Measurements from ENCODE around the gene SAMD1. TPM values are rescaled to one million over a fixed set of nuclear protein-coding genes. Genes with fewer than 3 reads are reported as not detected.

The SAMD1 gene
- total RNA-seq, 1 donor from 2014 or later: 41.7 TPM

GRCh38 chr19:14056069-14056666 lies 34.4 kb downstream of the SAMD1 start:
- Mint-ChIP-seq H3K36me3 (ENCODE audit: low read depth, unreplicated experiment) (peaks cover 4% of the 10 kb centered on the region), H3K4me1 (ENCODE audit: low read depth, unreplicated experiment) (no peaks in the 10 kb centered on the region), H3K4me3 (ENCODE audit: unreplicated experiment) (no peak overlapping the region), H3K9me3 (ENCODE audit: unreplicated experiment) (peaks cover 1% of the 10 kb centered on the region), H3K27ac (ENCODE audit: unreplicated experiment) (no peak overlapping the region), H3K27me3 (ENCODE audit: low read depth, unreplicated experiment) (peaks cover 41% of the 10 kb centered on the region)
- peaks cover 3% of the 10 kb centered on the region for H3K4me1 ChIP-seq (ENCODE audit: insufficient read depth, low read length)
- no peak overlapping the region for H3K9ac ChIP-seq (ENCODE audit: low read length)
- DNase-seq (ENCODE audit: low read depth) (no peak), FAIRE-seq (no peak)
- H3K4me2 ChIP-seq (ENCODE audit: low read length): no peak overlapping the region
- no peaks in the 10 kb centered on the region for H4K20me1 ChIP-seq (ENCODE audit: insufficient read depth, low read length)
- TF ChIP-seq EZH2 (IDR thresholded peaks at IDR 0.05; ENCODE audit: insufficient read depth, low read length): no peak
- no peak for TF ChIP-seq CTCF (IDR thresholded peaks at IDR 0.05; ENCODE audit: insufficient read depth, low read depth, low read length)
- no peak overlapping the region for H2AFZ ChIP-seq (ENCODE audit: low read depth, low read length)
- H3K4me3 ChIP-seq (ENCODE audit: insufficient read depth, low read depth, low read length): no peak overlapping the region
- peaks cover 3% of the 10 kb centered on the region for H3K9me3 ChIP-seq (ENCODE audit: insufficient read depth, low read depth, low read length)
- H3K79me2 ChIP-seq (ENCODE audit: insufficient read depth, low read length): no peaks in the 10 kb centered on the region
- no peaks in the 10 kb centered on the region for H3K36me3 ChIP-seq (ENCODE audit: insufficient read depth, low read length)
- H3K27me3 ChIP-seq (ENCODE audit: insufficient read depth, low read length): peaks cover 18% of the 10 kb centered on the region
- H3K27ac ChIP-seq (ENCODE audit: low read depth, low read length): no peak overlapping the region

- Histone ChIP-seq H4K20me1 (ENCODE audit: insufficient read depth, low read length) (no peaks in the 10 kb centered on the region), H3K9me3 (ENCODE audit: insufficient read depth, low read depth, low read length) (peaks cover 3% of the 10 kb centered on the region), H3K4me2 (ENCODE audit: low read length) (no peak overlapping the region), H3K36me3 (ENCODE audit: insufficient read depth, low read length) (no peaks in the 10 kb centered on the region), H3K4me1 (ENCODE audit: insufficient read depth, low read length) (peaks cover 3% of the 10 kb centered on the region), H3K79me2 (ENCODE audit: insufficient read depth, low read length) (no peaks in the 10 kb centered on the region), H2AFZ (ENCODE audit: low read depth, low read length) (no peak overlapping the region), H3K9ac (ENCODE audit: low read length) (no peak overlapping the region), H3K27me3 (ENCODE audit: insufficient read depth, low read length) (peaks cover 18% of the 10 kb centered on the region), H3K4me3 (ENCODE audit: insufficient read depth, low read depth, low read length) (no peak overlapping the region), H3K27ac (ENCODE audit: low read depth, low read length) (no peak overlapping the region)
- no peak for DNase-seq (ENCODE audit: low read depth)
- Mint-ChIP-seq H3K27me3 (ENCODE audit: low read depth, unreplicated experiment) (peaks cover 40% of the 10 kb centered on the region), H3K9me3 (ENCODE audit: unreplicated experiment) (peaks cover 1% of the 10 kb centered on the region), H3K4me1 (ENCODE audit: low read depth, unreplicated experiment) (no peaks in the 10 kb centered on the region), H3K4me3 (ENCODE audit: unreplicated experiment) (no peak overlapping the region), H3K27ac (ENCODE audit: unreplicated experiment) (no peak overlapping the region), H3K36me3 (ENCODE audit: low read depth, unreplicated experiment) (peaks cover 4% of the 10 kb centered on the region)
- no peak for FAIRE-seq
- TF ChIP-seq EZH2 (IDR thresholded peaks at IDR 0.05; ENCODE audit: insufficient read depth, low read length): no peak
- no peak for TF ChIP-seq CTCF (IDR thresholded peaks at IDR 0.05; ENCODE audit: insufficient read depth, low read depth, low read length)
These were observed 35.2 kb downstream of the SAMD1 start for GRCh38 chr19:14055396-14055795.

- Histone ChIP-seq H3K4me3 (ENCODE audit: insufficient read depth, low read depth, low read length) (no peak overlapping the region), H3K36me3 (ENCODE audit: insufficient read depth, low read length) (no peaks in the 10 kb centered on the region), H3K9ac (ENCODE audit: low read length) (no peak overlapping the region), H3K4me1 (ENCODE audit: insufficient read depth, low read length) (peaks cover 3% of the 10 kb centered on the region), H3K27ac (ENCODE audit: low read depth, low read length) (no peak overlapping the region), H4K20me1 (ENCODE audit: insufficient read depth, low read length) (no peaks in the 10 kb centered on the region), H2AFZ (ENCODE audit: low read depth, low read length) (no peak overlapping the region), H3K4me2 (ENCODE audit: low read length) (no peak overlapping the region), H3K79me2 (ENCODE audit: insufficient read depth, low read length) (no peaks in the 10 kb centered on the region), H3K27me3 (ENCODE audit: insufficient read depth, low read length) (peaks cover 12% of the 10 kb centered on the region), H3K9me3 (ENCODE audit: insufficient read depth, low read depth, low read length) (peaks cover 3% of the 10 kb centered on the region)
- FAIRE-seq (no peak), DNase-seq (ENCODE audit: low read depth) (no peak)
- Mint-ChIP-seq H3K4me1 (ENCODE audit: low read depth, unreplicated experiment) (no peaks in the 10 kb centered on the region), H3K4me3 (ENCODE audit: unreplicated experiment) (no peak overlapping the region), H3K27me3 (ENCODE audit: low read depth, unreplicated experiment) (peaks cover 34% of the 10 kb centered on the region), H3K9me3 (ENCODE audit: unreplicated experiment) (peaks cover 1% of the 10 kb centered on the region), H3K36me3 (ENCODE audit: low read depth, unreplicated experiment) (peaks cover 4% of the 10 kb centered on the region), H3K27ac (ENCODE audit: unreplicated experiment) (no peak overlapping the region)
- TF ChIP-seq CTCF (IDR thresholded peaks at IDR 0.05; ENCODE audit: insufficient read depth, low read depth, low read length) (no peak), EZH2 (IDR thresholded peaks at IDR 0.05; ENCODE audit: insufficient read depth, low read length) (no peak)
These were observed 35.8 kb downstream of the SAMD1 start for GRCh38 chr19:14054721-14055120.

All from astrocyte (in vitro differentiated cells and primary cell).